Glutamatergic neuron (in vitro differentiated cells): ENCODE data around the gene DPH5. TPM values are rescaled to one million over a fixed set of nuclear protein-coding genes. Genes with fewer than 3 reads are reported as not detected.

Experiments used
- DNase-seq: peaks from one replicate; pipeline ENCODE4 v3.0.0; 2022
- H3K27ac Mint-ChIP-seq: one replicate; pipeline ENCODE4 v1.8.0; 2020; ENCODE audit warnings: mild to moderate bottlenecking, mixed read lengths, inconsistent platforms; ENCODE audit not compliant: unreplicated experiment
- H3K27me3 Mint-ChIP-seq: one replicate; pipeline ENCODE4 v1.8.0; 2020; ENCODE audit warnings: mild to moderate bottlenecking, moderate library complexity, mixed read lengths, inconsistent platforms; ENCODE audit not compliant: unreplicated experiment
- H3K36me3 Mint-ChIP-seq: one replicate; pipeline ENCODE4 v1.8.0; 2020; ENCODE audit warnings: mild to moderate bottlenecking, mixed read lengths, inconsistent platforms; ENCODE audit not compliant: unreplicated experiment
- H3K4me1 Mint-ChIP-seq: one replicate; pipeline ENCODE4 v1.8.0; 2020; ENCODE audit warnings: mild to moderate bottlenecking, low read depth, mixed read lengths, inconsistent platforms; ENCODE audit not compliant: unreplicated experiment
- H3K4me3 Mint-ChIP-seq: one replicate; pipeline ENCODE4 v1.8.0; 2020; ENCODE audit warnings: mild to moderate bottlenecking, mixed read lengths, inconsistent platforms; ENCODE audit not compliant: unreplicated experiment
- H3K9me3 Mint-ChIP-seq: one replicate; pipeline ENCODE4 v1.8.0; 2020; ENCODE audit warnings: mild to moderate bottlenecking, moderate library complexity, mixed read lengths, inconsistent platforms; ENCODE audit not compliant: unreplicated experiment
- CTCF ChIP-seq: fragments of 200-600 bp; sonication (generic); IDR thresholded peaks from one replicate; pipeline ENCODE4 v1.5.0; 2021; ENCODE audit not compliant: partially characterized antibody, unreplicated experiment
- total RNA-seq: library from RNA; stranded (reverse); fragmentation: NEBNext Ultra II Directional; extraction: Animal tissue kit (Norgen Biotek cat#: 25700); gene quantifications from one replicate; pipeline ENCODE4 v1.2.1, GENCODE V29; 2021; ENCODE audit not compliant: unreplicated experiment

DPH5 gene
- total RNA-seq, 1 donor from 2014 or later, result 40.5 TPM

- Mint-ChIP-seq H3K4me1 (no peaks in the 10 kb centered on the region), H3K4me3 (no peak overlapping the region), H3K27ac (peak overlapping the region; percentile 9), H3K36me3 (no peaks in the 10 kb centered on the region), H3K9me3 (peaks cover 1% of the 10 kb centered on the region), H3K27me3 (no peaks in the 10 kb centered on the region)
- TF ChIP-seq CTCF, result no peak
- DNase-seq, result no peak
Measured at GRCh38 chr1:100979631-100980030, 46.0 kb downstream of the DPH5 start.

GRCh38 chr1:100976936-100977335 lies 48.6 kb downstream of the DPH5 start:
- no peak for TF ChIP-seq CTCF
- Mint-ChIP-seq H3K9me3 (no peaks in the 10 kb centered on the region), H3K27ac (no peak overlapping the region), H3K36me3 (no peaks in the 10 kb centered on the region), H3K4me1 (peaks cover 2% of the 10 kb centered on the region), H3K4me3 (no peak overlapping the region), H3K27me3 (no peaks in the 10 kb centered on the region)
- no peak for DNase-seq

GRCh38 chr1:100972185-100972584 lies 53.4 kb downstream of the DPH5 start:
- H3K27me3 Mint-ChIP-seq, result peaks cover 2% of the 10 kb centered on the region
- H3K27ac Mint-ChIP-seq, result no peak overlapping the region
- DNase-seq, result no peak
- H3K4me3 Mint-ChIP-seq, result no peak overlapping the region
- H3K9me3 Mint-ChIP-seq, result peaks cover 2% of the 10 kb centered on the region
- H3K4me1 Mint-ChIP-seq, result peaks cover 11% of the 10 kb centered on the region
- H3K36me3 Mint-ChIP-seq, result no peaks in the 10 kb centered on the region
- TF ChIP-seq CTCF, result no peak

- Mint-ChIP-seq H3K4me3 (no peak overlapping the region), H3K9me3 (peaks cover 2% of the 10 kb centered on the region), H3K27me3 (peaks cover 2% of the 10 kb centered on the region), H3K27ac (no peak overlapping the region), H3K36me3 (no peaks in the 10 kb centered on the region), H3K4me1 (peaks cover 11% of the 10 kb centered on the region)
- DNase-seq, result no peak
- no peak for TF ChIP-seq CTCF
Measured at GRCh38 chr1:100971021-100971420, 54.6 kb downstream of the DPH5 start.

- no peak for DNase-seq
- H3K4me3 Mint-ChIP-seq, result no peak overlapping the region
- H3K36me3 Mint-ChIP-seq, result no peaks in the 10 kb centered on the region
- H3K4me1 Mint-ChIP-seq, result peaks cover 11% of the 10 kb centered on the region
- peaks cover 2% of the 10 kb centered on the region for H3K27me3 Mint-ChIP-seq
- TF ChIP-seq CTCF, result no peak
- H3K9me3 Mint-ChIP-seq, result peaks cover 2% of the 10 kb centered on the region
- H3K27ac Mint-ChIP-seq, result no peak overlapping the region
Measured at GRCh38 chr1:100969327-100969726, 56.3 kb downstream of the DPH5 start.
